Right lung (tissue), 5 donors: ENCODE measurements around the gene DIDO1. TPM values are rescaled to one million over a fixed set of nuclear protein-coding genes. Genes with fewer than 3 reads are reported as not detected.
"Not testable (repeated sequence)": the region's sequence is repeated elsewhere in the genome, so short reads cannot be mapped to it uniquely, and the experiment has no call there.

Experiments used
- DNase-seq, 2 donors: peaks; one replicate each; pipeline ENCODE4 v3.0.0-alpha.2; 2013
- polyA plus RNA-seq, 5 donors: library from polyadenylated mRNA; unstranded; fragments of 120-200 nt; gene quantifications; one replicate each; pipeline versions ENCODE4 v1.2.1 to v1.2.3, GENCODE V29; 2013; ENCODE audit warnings: inconsistent platforms in 1 of 5, low replicate concordance in 1 of 5; ENCODE audit not compliant: insufficient read length in 5 of 5, insufficient read depth in 1 of 5

Gene DIDO1
- polyA plus RNA-seq, 5 donors, result 55.9 to 61.5 (median 58.6) TPM

DNA sequence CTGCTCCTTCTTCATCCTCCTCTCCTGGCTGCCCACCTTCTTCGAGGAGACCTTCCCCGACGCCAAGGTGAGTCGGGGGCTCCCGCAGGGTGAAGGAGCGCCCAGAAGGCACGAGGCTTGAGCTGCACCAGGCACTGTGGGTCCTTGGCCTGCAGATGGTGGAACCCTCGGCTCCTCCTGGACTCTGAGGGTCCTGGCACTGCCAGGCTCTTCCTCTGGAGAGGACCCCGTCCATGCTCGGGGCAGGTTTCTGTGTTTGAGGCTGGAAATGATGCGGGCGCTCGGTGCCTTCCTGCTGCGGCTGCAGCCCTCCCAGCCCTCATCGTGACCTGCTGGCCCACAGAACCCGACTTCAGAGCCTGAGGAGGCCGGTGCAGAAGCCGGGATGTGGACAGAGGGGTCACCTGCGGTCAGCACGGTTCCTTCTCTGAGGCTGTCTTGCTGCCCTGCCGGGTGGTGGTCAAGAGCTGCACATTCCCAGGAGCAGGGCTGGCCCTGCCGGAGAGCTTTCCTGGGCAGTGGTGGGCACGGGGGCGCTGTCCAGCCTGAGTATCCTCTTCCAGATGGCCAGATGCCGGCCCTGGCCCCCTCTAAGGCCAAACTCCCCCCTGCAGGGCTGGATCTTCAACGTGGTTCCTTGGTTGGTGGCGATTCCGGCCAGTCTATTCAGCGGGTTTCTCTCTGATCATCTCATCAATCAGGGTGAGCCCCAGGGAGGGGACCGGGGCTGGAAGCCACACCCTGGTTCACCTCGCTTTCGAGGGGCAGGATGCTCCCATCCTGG is 37.5 kb upstream of the DIDO1 start:
- no peak for DNase-seq

DNA sequence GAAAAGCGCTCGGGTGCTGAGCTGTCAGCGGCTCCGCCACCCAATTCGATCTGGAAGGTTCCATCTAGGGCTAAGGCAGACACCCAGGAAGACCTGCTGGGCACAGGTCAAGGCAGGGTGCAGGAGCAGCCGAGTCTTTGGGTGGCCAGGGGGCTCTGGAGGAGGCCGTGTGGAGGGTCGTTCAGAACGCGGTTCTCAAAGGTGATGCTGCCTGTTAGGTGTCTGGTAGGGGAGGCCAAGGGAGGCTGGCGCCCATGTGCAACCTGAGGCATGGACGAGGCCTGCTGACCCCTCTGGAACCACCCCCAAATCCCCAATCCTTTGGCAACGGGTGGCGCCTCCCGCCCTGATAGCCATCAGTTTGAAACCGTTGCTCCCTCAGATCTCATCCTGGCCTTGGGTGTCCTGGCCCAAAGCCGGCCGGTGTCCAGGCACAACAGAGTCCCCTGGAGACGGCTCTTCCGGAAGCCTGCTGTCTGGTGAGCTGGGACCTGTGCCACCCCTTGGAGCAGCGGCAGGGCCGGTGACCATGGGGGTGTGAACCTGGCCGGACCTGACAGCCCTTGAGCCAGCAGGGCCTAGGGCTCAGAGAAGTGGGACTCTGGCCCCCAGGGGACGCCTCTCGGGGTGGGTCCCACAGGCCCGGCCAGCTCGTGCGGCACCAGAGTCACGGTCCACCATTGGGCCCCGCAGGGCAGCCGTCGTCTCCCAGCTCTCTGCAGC is 36.7 kb upstream of the DIDO1 start:
- DNase-seq, result no peak

DNA sequence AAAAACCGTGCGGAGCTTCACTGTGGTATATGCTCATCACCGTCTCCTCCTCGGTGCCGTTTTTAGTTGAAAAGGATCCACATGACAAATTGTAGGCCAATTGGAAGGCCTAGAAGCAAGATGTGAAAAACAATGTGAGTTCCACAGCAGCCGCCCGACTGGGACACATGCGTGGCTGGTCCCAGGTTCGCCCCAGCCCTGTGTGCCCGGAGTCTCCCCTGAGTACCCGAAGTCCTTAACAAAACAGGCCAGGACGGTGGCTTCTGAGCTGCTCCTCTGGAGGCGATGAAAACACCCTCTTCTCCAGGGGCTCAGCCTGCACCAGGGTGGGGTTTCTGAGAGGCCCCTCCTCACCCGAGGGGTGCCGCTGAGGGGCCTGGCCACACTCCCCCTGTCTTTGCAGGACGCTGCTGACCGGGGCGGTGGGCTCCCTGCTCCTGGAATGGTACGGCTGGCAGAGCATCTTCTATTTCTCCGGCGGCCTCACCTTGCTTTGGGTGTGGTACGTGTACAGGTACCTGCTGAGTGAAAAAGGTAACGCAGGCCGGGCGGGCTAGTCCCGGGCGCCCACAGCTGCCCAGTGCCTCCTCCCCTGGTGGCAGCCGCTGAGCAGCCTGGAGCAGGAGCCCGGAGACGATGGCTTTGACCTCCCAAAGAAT is 36.0 kb upstream of the DIDO1 start:
- DNase-seq, result no peak

DNA sequence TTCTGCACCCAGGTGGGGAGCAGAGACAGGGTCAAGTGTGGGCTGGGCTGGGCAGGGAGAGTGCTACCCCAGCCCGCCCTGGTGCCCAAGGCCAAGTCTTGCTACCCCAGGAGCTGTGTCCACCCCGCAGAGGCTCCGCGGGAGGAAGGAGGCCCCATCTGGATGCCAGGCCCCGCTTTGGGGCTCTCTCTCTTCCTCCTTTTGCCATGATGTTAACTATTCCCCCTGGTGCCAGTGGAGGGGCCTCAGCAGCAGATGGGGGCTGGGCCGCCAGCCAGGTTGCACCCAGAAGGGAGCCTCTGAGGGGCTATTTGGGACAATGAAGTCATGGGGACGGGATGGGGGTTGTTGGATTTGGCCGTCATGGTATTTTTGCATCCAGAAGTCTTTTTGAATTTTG is 35.5 kb upstream of the DIDO1 start:
- no peak for DNase-seq

DNA sequence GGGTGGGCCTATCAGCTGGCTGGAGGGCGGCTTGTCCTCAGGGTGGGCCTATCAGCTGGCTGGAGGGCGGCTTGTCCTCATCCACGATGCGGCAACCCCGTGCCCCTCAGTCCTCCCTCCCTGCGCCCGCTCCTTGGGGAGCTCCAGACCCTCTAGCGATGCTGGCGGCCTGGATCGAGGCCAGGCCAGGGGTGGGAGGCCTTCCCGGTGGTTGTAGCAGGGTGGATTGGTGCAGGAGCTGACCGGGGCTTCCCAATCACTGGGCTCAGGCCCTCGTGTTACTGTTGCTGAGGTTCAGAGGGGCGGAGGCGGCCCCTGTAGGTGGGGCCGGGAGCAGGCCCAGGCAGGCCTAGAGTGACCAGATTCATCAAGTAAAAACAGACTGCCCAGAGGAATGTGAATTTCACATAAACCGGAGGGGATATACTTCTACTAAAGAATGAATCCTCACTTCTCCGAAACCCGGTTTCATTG is 35.0 kb upstream of the DIDO1 start:
- DNase-seq, result no peak

DNA sequence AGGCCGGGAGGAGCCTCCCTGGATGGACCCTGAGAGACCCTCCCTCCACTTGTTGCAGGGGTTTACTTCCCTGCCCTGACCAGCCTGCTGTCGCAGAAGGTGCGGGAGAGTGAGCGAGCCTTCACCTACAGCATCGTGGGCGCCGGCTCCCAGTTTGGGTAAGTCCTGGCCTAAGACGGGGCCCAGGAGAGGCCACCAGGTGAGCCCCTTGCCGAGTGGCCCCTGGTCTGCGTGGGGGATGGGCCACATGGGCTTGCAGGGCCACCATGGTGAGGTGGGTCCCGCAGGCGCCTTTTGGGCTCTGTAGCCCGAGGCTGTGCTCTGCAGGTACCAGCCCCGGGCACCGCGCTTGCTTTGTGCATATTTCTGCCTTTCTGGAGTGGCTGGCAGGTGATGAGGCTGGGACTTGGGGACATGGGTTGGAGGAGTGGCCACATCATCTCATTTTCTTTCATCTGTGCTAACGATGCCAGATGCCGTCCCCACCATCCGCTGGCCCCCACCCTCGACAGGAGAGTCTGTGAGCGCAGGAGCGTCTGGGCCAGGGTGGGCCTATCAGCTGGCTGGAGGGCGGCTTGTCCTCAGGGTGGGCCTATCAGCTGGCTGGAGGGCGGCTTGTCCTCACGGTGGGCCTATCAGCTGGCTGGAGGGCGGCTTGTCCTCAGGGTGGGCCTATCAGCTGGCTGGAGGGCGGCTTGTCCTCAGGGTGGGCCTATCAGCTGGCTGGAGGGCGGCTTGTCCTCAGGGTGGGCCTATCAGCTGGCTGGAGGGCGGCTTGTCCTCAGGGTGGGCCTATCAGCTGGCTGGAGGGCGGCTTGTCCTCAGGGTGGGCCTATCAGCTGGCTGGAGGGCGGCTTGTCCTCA is 34.4 kb upstream of the DIDO1 start:
- DNase-seq, result not testable (repeated sequence)

DNA sequence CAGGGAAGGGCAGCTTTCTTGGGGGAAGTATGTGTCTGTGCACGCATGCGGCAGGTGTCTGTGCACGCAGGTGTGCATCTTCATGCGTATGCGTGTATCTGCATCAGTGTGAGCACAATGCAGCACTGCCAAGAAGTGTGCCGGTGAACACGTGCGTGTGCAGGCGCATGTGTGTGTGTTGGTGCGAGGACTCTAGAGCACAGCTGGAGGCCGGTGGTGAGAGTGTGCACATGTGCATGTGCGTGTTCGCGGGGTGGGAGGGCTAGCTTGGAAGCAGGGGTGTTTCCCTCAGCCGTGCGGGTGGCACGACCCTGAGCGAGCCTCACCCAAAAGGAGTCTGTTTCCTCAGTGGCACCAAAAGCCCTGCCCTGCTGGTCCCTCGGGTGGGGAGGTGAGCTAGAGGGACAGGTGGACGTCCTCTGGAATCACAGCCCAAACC is 33.7 kb upstream of the DIDO1 start:
- DNase-seq, result no peak

DNA sequence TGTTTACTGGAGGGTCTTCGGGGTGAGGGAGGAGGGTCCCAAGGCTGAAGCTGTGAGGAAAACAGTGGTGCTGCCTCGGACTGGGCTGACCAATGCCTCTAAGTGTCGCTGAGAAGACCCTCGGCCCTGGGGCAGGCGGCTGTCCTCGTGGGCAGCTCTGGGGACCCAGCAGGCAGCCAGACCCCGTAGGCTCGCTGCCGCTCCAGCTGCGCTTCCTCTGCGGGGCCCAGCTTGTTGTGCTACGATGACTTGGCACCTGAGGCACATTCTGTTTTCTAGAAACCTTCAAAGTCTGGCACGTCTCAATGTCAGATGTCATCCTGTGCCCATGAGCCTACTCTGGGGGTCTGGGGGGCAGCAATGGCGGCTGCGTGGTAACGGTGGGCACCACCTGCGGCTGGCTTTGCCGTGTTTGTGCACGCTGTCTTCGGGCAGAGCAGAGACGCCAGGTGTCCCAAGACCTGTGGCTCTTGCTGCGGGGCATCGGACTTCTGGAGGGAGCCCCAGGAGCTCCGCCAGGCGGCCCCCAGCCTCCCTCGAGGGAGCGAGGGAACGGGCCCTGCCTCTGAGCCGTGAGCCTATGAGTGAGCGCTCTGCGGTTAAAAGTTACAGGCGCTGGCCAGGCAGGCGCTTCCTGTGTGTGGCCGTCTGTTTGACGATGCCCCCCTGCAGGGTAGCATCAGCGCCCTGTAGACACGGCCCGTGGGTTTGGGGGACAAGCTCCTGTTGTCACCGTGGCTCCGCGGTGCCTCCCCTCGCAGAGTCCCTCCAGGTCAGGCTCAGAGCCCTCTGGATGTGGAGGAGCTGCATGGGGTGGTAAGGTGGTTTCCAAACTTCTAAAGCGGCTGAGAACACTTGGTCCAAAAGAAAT is 33.0 kb upstream of the DIDO1 start:
- DNase-seq, result no peak

DNA sequence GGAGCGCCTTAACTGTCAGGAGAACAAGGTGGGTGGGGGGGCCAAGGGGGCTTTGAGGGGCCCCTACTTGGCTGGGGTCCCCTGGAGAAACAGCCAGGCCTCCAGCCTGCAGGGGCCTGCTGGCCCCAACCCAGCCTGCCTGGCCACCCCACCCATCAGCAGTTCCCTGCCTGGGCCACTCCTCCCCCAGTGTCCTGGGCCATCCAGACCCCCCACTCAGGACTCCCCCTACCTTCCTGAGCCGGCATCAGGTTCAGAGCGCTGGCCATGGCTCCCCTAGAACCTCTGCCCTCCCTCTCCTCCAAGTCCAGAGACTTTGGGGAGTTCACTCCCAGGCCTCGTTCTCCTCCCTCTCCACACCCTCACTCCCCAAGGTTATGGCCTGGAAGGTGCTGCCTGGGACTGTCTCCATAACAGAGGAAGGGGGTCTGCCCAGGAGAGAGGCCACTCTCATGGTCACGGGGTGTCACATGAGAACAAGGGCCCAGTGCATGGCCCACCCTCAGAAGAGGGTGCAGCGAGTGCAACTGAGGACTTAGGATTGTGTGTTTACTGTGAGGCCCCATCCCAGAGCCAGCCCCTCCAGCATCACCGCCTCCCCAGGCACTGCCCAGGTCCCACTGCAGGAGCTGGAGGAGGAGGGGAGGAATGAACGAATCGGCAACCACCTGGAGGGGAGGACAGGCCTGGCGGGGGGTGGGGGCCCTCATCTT is 32.2 kb upstream of the DIDO1 start:
- DNase-seq, result no peak

DNA sequence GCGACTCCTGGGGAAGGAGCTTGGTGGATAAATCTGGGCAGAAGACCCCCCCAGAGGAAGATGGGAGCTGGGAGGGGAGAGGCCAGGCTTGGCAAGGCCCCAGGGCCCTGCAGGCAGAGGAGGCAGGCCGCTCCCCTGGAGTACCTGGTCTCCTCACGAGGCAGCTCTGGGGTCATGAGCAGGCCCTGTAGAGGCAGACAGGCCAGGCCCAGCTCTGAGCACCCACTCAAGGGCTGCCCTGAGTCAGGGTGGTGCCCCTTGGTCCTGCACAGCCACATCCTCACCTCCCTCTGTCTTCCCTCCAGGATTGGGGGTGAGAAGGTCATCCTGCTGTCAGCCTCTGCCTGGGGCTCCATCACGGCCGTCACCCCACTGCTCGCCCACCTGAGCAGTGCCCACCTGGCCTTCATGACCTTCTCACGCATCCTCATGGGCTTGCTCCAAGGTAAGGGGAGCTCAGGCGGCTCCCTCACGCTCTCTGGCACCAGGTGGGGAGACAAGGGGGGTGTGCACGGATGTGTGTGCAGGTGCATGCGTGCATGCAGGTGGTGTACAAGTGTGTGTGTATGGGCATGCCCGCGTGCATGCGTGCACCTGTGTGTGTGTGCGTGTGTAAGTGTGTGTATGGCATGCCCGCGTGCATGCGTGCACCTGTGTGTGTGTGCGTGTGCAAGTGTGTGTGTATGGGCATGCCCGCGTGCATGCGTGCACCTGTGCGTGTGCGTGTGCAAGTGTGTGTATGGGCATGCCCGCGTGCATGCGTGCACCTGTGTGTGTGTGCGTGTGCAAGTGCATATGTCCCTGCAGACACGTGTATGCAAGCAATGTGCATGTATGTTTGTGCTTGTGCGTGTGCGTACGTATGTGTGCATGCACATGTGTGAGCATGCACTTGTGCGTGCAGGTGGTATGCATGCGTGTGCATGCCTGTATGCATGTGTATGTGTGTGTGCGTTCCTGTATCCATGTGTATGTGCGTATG is 31.1 kb upstream of the DIDO1 start:
- no peak for DNase-seq

DNA sequence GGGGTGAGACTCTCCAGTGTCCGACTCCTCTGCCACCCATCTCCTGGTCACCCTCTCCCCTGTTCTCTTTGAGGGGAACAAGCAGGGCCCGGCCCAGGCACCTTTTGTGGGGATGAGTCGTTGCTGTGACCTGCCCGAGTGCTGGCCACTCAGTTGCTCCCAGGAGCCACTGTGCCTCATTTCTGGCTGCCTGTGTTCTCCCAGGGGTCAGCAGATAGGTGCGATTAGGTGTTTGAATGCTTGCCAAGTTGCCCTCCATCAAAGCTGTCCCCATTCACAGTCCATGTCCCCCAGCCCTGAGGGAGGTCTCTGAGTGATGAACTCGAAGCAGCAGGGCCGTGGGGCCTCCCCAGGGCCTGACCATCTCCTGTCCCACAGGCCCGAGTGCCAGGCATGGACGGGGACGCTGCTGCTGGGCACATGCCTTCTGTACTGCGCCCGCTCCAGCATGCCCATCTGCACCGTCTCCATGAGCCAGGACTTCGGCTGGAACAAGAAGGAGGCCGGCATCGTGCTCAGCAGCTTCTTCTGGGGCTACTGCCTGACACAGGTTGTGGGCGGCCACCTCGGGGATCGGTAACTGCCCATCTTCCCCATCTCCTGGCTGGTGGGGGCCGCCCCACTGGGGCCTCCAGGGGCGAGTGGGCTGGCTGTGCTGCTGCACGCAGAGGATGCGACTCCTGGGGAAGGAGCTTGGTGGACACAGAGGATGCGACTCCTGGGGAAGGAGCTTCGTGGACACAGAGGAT is 30.3 kb upstream of the DIDO1 start:
- DNase-seq, result no peak

DNA sequence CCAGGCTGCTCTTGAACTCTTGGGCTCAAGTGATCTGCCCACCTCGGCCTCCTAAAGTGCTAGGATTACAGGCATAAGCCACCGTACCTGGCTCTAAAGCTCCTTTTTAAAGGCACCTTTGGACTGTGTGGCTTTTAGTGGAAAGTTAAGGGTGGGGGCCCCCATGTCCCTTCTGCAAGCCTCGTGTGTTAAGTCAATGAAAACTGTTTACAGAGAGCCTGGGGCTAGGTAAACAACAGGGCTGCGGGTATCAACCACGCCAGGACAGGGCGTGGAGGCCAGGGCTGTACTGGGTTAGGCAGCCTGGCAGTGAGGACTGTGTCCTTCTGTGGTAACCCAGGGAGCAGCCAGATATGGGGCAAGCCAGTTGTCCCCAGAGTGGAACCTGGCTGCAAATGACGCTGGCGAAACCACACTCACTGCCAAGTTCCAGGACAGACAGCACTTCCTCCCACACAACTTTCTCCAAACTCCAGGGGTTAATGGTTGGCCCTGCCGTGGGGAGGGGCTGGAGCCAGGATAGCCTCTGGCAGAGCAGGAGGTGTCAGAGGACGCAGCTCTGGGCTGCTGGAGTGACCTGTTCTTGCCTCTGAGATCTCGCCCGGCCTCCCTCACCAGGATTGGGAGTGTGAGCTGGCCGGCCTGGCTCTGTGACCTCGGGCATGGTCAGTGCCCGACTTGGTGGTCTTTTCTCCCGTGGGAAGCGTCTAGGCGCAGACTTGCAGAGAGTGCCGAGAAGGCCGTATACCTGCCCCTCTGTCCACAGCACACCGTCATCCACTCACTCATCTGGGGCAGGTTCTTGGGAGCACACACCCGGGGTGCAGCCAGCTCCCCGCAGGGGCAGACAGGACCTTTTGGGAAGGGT is 29.4 kb upstream of the DIDO1 start:
- DNase-seq, result no peak

DNA sequence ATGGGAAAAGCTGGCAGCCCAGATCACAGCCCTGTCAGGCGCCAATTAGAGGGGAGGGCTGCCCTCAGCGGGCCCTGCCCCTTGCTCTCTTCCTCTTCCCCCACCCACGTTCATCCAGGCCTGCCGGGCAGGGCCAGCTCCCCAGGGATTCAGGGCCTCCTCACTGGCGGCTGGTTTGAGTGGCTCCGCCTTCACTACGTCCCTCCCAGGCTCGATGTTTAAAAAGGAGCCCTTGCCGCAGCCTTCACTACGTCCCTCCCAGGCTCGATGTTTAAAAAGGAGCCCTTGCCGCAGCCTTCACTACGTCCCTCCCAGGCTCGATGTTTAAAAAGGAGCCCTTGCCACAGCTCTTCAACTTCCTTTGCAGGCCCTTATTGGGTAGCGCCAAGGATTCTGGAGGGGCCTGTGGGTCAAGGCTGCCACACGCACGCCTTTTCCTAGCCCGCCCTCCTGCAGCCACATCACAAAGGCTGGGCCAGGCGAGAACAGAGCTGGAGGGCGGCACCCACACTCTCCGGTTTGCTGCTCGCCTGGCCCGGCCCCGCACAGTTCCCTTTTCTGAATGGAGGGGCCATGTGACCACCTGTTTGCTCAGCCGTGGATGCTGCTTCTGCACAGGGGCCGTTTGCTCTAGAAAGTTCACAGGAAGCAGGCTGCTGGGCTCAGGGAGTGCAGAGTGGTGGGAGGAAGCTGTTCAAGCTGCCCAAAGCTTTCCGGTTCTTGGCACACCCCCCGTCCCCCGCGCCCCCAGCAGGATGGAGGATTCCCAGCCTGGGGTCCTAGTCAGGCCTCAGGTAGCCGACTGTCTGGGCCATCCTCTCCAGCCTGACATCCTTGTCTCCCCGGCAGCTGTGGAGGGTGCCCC is 27.8 kb upstream of the DIDO1 start:
- DNase-seq, result peak; percentile 68 to 71

DNA sequence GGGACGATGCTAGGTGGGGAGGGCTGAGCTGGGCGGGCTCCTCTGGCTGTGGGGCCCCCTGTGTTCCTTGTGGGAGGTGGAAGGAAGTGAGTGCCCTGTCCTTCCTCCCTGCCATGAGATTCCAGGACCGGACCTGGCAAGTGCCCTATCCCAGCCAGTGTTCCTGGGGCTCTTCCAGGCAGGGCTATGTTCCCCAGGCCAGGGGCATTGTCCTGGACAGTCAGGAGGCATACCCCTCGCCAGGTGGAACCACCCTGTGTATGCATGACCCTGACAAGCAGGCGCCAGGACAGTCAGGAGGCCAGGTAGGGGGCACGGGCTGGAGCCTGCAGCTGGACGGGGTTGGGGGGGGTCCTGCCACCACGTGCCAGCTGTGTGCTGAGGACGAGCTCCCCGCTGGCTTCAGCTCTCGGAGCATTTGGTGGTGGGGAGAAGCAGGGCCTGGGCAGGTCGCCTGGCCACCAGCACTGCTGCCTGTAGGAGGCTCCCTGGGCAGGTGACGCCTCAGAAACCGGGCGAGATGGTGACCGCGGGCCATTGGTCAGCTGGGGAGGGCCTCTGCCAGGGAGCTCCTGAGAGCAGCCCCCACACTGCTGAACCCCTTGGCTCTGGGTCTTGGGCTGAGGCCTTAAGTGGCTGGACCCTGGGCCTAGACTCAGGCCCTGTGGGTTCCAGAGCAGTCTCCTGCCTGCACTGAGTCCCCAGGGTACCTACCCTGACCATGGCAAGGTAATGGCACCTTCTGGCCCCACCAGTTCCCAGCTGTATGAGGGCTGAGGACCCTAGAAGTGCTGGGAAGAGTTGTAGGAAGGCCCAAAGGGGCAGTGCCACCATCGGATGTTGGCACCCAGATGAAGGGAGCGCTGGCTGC is 26.9 kb upstream of the DIDO1 start:
- no peak for DNase-seq
